OCI-LY7 (cell line): ENCODE measurements around the gene SOST.

Experiments used
- CTCF ChIP-seq: fragments of 200-600 bp; sonication (generic); conservative IDR thresholded peaks from 2 replicates; pipeline ENCODE4 v1.5.1; 2014; ENCODE audit warnings: mild to moderate bottlenecking, antibody characterized with exemption, low read length, moderate library complexity, mixed read lengths
- EZH2phosphoT487 ChIP-seq: fragments of 200-600 bp; sonication (generic); IDR thresholded peaks from 2 replicates; pipeline ENCODE4 v1.6.1; 2018; ENCODE audit warnings: low read depth, borderline replicate concordance, mild to moderate bottlenecking, mixed run types, antibody characterized with exemption, low read length, moderate library complexity, mixed read lengths

GRCh38 chr17:43754947-43755346, 3.6 kb downstream of the SOST start:
- TF ChIP-seq CTCF, result no peak
- no peak for TF ChIP-seq EZH2phosphoT487
